Sigmoid colon (tissue), 7 donors: Measurements from ENCODE around the gene PAPOLG. TPM values are rescaled to one million over a fixed set of nuclear protein-coding genes. Genes with fewer than 3 reads are reported as not detected.
A peak's percentile ranks its signal among the peaks of the same experiment; 100 is the strongest.
"Not testable (repeated sequence)": the region's sequence is repeated elsewhere in the genome, so short reads cannot be mapped to it uniquely, and the experiment has no call there.

Experiments
- DNase-seq: peaks from one replicate; pipeline ENCODE4 v3.0.0-alpha.2; 2019
- H3K27ac ChIP-seq, 4 donors: fragments of 200-600 bp; sonication (generic); one replicate each; pipeline ENCODE4 v1.5.1; 2016 to 2019; ENCODE audit warnings: mild to moderate bottlenecking in 1 of 4
- H3K27me3 ChIP-seq, 3 donors: fragments of 200-600 bp; sonication (generic); one replicate each; pipeline ENCODE4 v1.5.1; 2019; ENCODE audit warnings: mild to moderate bottlenecking in 1 of 3
- H3K36me3 ChIP-seq, 4 donors: fragments of 200-600 bp; sonication (generic); one replicate each; pipeline ENCODE4 v1.5.1; 2016 to 2019
- H3K4me1 ChIP-seq, 4 donors: fragments of 200-600 bp; sonication (generic); one replicate each; pipeline ENCODE4 v1.5.1; 2017 to 2019
- H3K4me3 ChIP-seq, 4 donors: fragments of 200-600 bp; sonication (generic); one replicate each; pipeline ENCODE4 v1.5.1; 2017 to 2019; ENCODE audit warnings: mild to moderate bottlenecking in 2 of 4, moderate library complexity in 1 of 4
- H3K9me3 ChIP-seq, 4 donors: fragments of 200-600 bp in 3 of 4; sonication (generic) in 3 of 4; one replicate each; pipeline versions ENCODE4 v1.5.1 to v1.6.1; 2013 to 2019
- EP300 ChIP-seq, 4 donors: sonication (generic); formaldehyde crosslinking; IDR thresholded peaks; one replicate each; pipeline ENCODE4 v1.6.1; 2017; ENCODE audit warnings: antibody characterized with exemption in 4 of 4
- POLR2A ChIP-seq, 2 donors: fragments of 450-650 bp; IDR thresholded peaks; one replicate each; pipeline ENCODE4 v1.6.1; 2016; ENCODE audit warnings: antibody characterized with exemption in 2 of 2, mild to moderate bottlenecking in 2 of 2, moderate library complexity in 2 of 2
- POLR2AphosphoS5 ChIP-seq, 4 donors: sonication (generic); formaldehyde crosslinking; IDR thresholded peaks; one replicate each; pipeline ENCODE4 v1.6.1; 2017; ENCODE audit warnings: antibody characterized with exemption in 4 of 4
- WGBS, 2 donors: extraction: QIAGEN DNeasy Blood & Tissue Kit; methylation state at CpG; one replicate each; pipeline ENCODE4 v1.1.7; 2013; 5-methylcytosine and 5-hydroxymethylcytosine counted together
- intact Hi-C: fragments of 100-400 bp; cut with DNase I; formaldehyde crosslinking; loops from one replicate; pipeline ENCODE4 v1.15.1; 2023
- polyA plus RNA-seq, 3 donors: library from polyadenylated mRNA; stranded (reverse); fragments of 200-250 nt; gene quantifications; one replicate each; pipeline ENCODE4 v1.2.3, GENCODE V29; 2013
- total RNA-seq, 4 donors: library from RNA; depleted of rRNA; stranded (reverse); fragments of >200 nt; gene quantifications; one replicate each; pipeline ENCODE4 v1.1.0, GENCODE V29; 2016
- TF ChIP-seq, protein P1 (sequence below), 4 experiments: fragments of 450-650 bp in 3 of 4; fragments of 200-600 bp in 1 of 4; IDR thresholded peaks; one replicate each; pipeline ENCODE4 v1.5.1; 2016 to 2019; ENCODE audit warnings: antibody characterized with exemption in 4 of 4, mild to moderate bottlenecking in 3 of 4, moderate library complexity in 2 of 4
- donor health status: healthy with polysubstance abuse.
- donor health status: Bipolar disorder and iron deficiency.
- donor health status: healthy.

Gene PAPOLG
- total and polyA plus RNA-seq, 7 donors: 3.6 to 16.1 (median 10.7) TPM

DNA sequence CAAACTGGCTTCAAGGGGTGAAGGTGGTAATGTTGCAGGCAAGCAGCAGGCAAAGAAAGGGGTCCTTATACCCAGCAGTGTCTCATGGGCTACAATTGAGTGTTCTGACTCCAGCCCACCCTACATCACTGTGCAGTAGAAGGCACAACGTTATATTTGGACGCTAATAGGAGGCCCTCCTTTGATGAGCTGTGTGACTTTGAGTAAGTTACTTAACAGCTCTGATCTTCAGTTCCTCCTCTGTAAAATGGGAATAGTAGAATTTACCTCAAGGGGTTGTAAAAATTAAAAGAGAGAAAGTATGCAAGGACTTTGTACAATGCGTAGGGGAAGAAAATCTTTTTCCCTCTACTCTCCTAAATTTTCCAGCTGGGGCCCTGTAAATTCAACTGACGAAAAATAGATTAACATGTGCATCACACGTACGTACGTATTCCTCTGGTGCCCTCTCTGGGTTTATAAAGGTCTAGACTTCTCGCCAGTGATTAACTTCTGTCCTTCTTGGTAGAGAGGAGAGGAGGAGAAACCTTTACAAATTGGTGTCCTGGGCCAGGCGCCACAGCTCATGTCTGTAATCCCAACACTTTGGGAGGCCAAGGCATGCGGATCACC, 67.7 kb downstream of the PAPOLG start:
- no peak for TF ChIP-seq POLR2AphosphoS5 (IDR thresholded peaks at IDR 0.05)
- TF ChIP-seq, protein P1, sequence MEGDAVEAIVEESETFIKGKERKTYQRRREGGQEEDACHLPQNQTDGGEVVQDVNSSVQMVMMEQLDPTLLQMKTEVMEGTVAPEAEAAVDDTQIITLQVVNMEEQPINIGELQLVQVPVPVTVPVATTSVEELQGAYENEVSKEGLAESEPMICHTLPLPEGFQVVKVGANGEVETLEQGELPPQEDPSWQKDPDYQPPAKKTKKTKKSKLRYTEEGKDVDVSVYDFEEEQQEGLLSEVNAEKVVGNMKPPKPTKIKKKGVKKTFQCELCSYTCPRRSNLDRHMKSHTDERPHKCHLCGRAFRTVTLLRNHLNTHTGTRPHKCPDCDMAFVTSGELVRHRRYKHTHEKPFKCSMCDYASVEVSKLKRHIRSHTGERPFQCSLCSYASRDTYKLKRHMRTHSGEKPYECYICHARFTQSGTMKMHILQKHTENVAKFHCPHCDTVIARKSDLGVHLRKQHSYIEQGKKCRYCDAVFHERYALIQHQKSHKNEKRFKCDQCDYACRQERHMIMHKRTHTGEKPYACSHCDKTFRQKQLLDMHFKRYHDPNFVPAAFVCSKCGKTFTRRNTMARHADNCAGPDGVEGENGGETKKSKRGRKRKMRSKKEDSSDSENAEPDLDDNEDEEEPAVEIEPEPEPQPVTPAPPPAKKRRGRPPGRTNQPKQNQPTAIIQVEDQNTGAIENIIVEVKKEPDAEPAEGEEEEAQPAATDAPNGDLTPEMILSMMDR (IDR thresholded peaks at IDR 0.05): no peak
- no peak for TF ChIP-seq EP300 (IDR thresholded peaks at IDR 0.05)
- TF ChIP-seq POLR2A (IDR thresholded peaks at IDR 0.05): no peak
- H3K27me3 ChIP-seq: no peaks in the 10 kb centered on the region
- H3K9me3 ChIP-seq: no peaks in the 10 kb centered on the region
- intact Hi-C loops: no loop called here
- no peaks in the 10 kb centered on the region for H3K4me1 ChIP-seq
- WGBS, 2 donors: 87 to 90% methylated on average over 10 of the region's 10 CpGs
- peak; percentile 8 for DNase-seq
- H3K27ac ChIP-seq: no peak overlapping the region
- H3K36me3 ChIP-seq: no peaks in the 10 kb centered on the region
- H3K4me3 ChIP-seq: no peak overlapping the region

DNA sequence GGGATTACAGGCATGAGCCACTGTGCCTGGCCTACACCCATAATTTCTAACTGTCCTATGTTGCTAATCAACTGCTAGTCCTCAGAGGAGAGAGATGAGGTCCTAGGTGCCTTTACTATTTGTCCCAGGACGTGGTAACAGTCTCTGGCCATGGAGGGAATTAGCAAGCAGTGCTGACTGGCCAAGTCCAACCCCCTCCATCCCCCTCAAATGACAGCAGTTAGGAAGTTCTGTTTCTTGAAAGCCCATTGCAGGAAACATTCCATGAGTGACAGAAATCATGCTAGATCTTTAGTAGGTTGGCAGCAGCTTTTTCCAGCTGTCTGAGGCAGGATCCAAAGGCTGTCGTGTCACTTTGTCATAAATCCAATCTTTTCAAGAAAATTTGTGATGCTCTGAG, 69.6 kb downstream of the PAPOLG start:
- 74 to 82% methylated on average over 2 of the region's 2 CpGs for WGBS, 2 donors
- DNase-seq: peak; percentile 3
- Histone ChIP-seq H3K9me3 (no peaks in the 10 kb centered on the region), H3K4me1 (no peaks in the 10 kb centered on the region), H3K27ac (no peak overlapping the region), H3K4me3 (no peak overlapping the region), H3K27me3 (no peaks in the 10 kb centered on the region), H3K36me3 (no peaks in the 10 kb centered on the region)
- TF ChIP-seq, protein P1 (IDR thresholded peaks at IDR 0.05): no peak
- TF ChIP-seq POLR2A (IDR thresholded peaks at IDR 0.05): no peak
- no peak for TF ChIP-seq POLR2AphosphoS5 (IDR thresholded peaks at IDR 0.05)
- no peak for TF ChIP-seq EP300 (IDR thresholded peaks at IDR 0.05)
- intact Hi-C loops: no loop called here

DNA sequence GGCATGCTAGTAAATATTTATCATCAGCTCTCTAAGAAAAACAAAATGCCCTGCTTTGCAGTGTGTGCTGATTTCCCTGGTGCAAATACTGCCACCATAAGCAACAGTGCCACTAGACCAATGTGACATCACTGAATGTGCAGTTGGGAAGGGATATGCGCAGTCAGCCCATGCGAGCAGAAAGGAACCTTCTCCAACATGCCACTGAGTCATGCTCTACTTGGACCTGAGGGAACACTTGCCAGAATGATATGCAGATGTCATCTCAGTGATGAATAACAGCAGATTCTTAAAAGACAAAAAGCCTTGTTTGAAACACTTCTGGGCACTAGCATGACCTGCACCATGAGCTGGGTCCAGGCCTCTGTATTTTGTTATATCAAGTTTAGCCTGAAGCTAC, 70.0 kb downstream of the PAPOLG start:
- H3K36me3 ChIP-seq: no peaks in the 10 kb centered on the region
- intact Hi-C loops: no loop called here
- H3K4me3 ChIP-seq: no peak overlapping the region
- no peak overlapping the region for H3K27ac ChIP-seq
- no peaks in the 10 kb centered on the region for H3K9me3 ChIP-seq
- DNase-seq: no peak
- TF ChIP-seq POLR2A (IDR thresholded peaks at IDR 0.05): no peak
- no peak for TF ChIP-seq POLR2AphosphoS5 (IDR thresholded peaks at IDR 0.05)
- TF ChIP-seq, protein P1 (IDR thresholded peaks at IDR 0.05): no peak
- no peak for TF ChIP-seq EP300 (IDR thresholded peaks at IDR 0.05)
- 94 to 96% methylated on average over 2 of the region's 2 CpGs for WGBS, 2 donors
- no peaks in the 10 kb centered on the region for H3K4me1 ChIP-seq
- H3K27me3 ChIP-seq: no peaks in the 10 kb centered on the region

DNA sequence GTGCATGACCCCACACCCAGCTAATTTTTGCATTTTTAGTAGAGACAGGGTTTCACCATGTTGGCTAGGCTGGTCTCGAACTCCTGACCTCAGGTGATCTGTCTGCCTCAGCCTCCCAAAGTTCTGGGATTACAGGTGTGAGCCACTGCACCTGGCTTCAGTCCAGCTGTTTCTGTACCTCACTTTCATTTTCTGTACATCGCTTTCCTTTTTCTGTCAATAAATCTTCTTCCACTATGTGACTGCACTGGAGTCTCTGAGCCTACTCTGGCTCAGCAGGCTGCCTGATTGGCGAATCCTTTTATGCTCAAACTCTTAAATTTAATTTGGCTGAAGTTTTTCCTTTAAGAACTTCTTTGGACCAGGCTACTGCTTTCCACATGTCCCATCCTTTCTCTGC, 70.8 kb downstream of the PAPOLG start:
- WGBS, 2 donors: 73 to 79% methylated on average over 3 of the region's 3 CpGs
- H3K27me3 ChIP-seq, H3K4me1 ChIP-seq, H3K4me3 ChIP-seq, DNase-seq, intact Hi-C loops, H3K36me3 ChIP-seq, H3K27ac ChIP-seq, H3K9me3 ChIP-seq: not testable (repeated sequence)

DNA sequence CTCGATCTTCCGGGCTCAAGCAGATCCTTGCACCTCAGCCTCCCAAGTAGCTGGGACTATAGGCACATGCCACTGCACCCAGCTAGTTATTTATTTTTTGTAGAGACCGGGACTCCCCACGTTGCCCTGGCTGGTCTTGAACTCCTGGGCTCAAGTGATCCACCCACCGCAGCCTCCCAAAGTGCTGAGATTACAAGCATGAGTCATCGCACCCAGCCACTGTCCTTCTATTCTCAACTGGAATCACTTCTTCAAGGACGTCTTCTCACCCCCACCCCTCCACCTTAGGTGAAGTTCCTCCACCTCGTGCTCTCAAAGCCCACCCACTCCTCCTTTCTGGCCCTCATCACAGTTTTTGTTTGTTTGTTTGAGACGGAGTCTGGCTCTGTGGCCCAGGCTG, 71.3 kb downstream of the PAPOLG start:
- no peaks in the 10 kb centered on the region for H3K27me3 ChIP-seq
- TF ChIP-seq POLR2A (IDR thresholded peaks at IDR 0.05) (no peak), POLR2AphosphoS5 (IDR thresholded peaks at IDR 0.05) (no peak), EP300 (IDR thresholded peaks at IDR 0.05) (no peak)
- TF ChIP-seq, protein P1 (IDR thresholded peaks at IDR 0.05): no peak
- H3K27ac ChIP-seq: no peak overlapping the region
- 83 to 84% methylated on average over 9 of the region's 9 CpGs for WGBS, 2 donors
- no peaks in the 10 kb centered on the region for H3K36me3 ChIP-seq
- H3K4me3 ChIP-seq: no peak overlapping the region
- intact Hi-C loops: no loop called here
- no peak for DNase-seq
- H3K9me3 ChIP-seq: no peaks in the 10 kb centered on the region
- H3K4me1 ChIP-seq: no peaks in the 10 kb centered on the region
